GM18511 (cell line): ENCODE data around the gene METRNL.
"Not testable (repeated sequence)": the region's sequence is repeated elsewhere in the genome, so short reads cannot be mapped to it uniquely, and the experiment has no call there.

ENCODE experiments used
- ATAC-seq: cut with Tn5 transposase; IDR thresholded peaks from one replicate; pipeline ENCODE4 v1.9.1; 2021; ENCODE audit warnings: mild to moderate bottlenecking, moderate library complexity; ENCODE audit not compliant: unreplicated experiment

METRNL gene

GRCh38 chr17:83051396-83052240 is 27.8 kb upstream of the METRNL start:
- ATAC-seq = peak; percentile 89

- no peak for ATAC-seq
These were observed 27.2 kb upstream of the METRNL start for GRCh38 chr17:83052241-83052564.

GRCh38 chr17:83053021-83053681 is 26.3 kb upstream of the METRNL start:
- no peak for ATAC-seq

GRCh38 chr17:83053739-83054451 is 25.5 kb upstream of the METRNL start:
- no peak for ATAC-seq

GRCh38 chr17:83054518-83055125 is 24.8 kb upstream of the METRNL start:
- no peak for ATAC-seq

GRCh38 chr17:83055176-83055575 is 24.2 kb upstream of the METRNL start:
- not testable (repeated sequence) for ATAC-seq

GRCh38 chr17:83055911-83056582 is 23.4 kb upstream of the METRNL start:
- ATAC-seq = no peak

- no peak for ATAC-seq
These were observed 22.6 kb upstream of the METRNL start for GRCh38 chr17:83056583-83057396.

- ATAC-seq = no peak
These were observed 22.0 kb upstream of the METRNL start for GRCh38 chr17:83057397-83057761.

- ATAC-seq = no peak
These were observed 21.6 kb upstream of the METRNL start for GRCh38 chr17:83057793-83058265.

GRCh38 chr17:83058266-83058798 is 21.1 kb upstream of the METRNL start:
- no peak for ATAC-seq

- no peak for ATAC-seq
These were observed 17.8 kb upstream of the METRNL start for GRCh38 chr17:83061586-83061985.

GRCh38 chr17:83062011-83062817 is 17.2 kb upstream of the METRNL start:
- ATAC-seq = no peak

GRCh38 chr17:83062818-83063671 is 16.4 kb upstream of the METRNL start:
- ATAC-seq = no peak

- no peak for ATAC-seq
These were observed 15.2 kb upstream of the METRNL start for GRCh38 chr17:83064021-83064731.

- no peak for ATAC-seq
These were observed 14.4 kb upstream of the METRNL start for GRCh38 chr17:83064732-83065659.
